KBM-7 (cell line): ENCODE measurements around the gene FBH1.

ENCODE experiments used
- DNase-seq: peaks from one replicate; pipeline ENCODE4 v3.0.0-alpha.2; 2015
- in situ Hi-C: fragments of 300-500 bp; cut with MboI; formaldehyde crosslinking; loops from 2 replicates; pipeline ENCODE4 v1.14.3; 2020; ENCODE audit warnings: low sequenced_read_pairs, low pct_unique_long_range_greater_than_20kb, mixed read lengths

FBH1 gene

DNA sequence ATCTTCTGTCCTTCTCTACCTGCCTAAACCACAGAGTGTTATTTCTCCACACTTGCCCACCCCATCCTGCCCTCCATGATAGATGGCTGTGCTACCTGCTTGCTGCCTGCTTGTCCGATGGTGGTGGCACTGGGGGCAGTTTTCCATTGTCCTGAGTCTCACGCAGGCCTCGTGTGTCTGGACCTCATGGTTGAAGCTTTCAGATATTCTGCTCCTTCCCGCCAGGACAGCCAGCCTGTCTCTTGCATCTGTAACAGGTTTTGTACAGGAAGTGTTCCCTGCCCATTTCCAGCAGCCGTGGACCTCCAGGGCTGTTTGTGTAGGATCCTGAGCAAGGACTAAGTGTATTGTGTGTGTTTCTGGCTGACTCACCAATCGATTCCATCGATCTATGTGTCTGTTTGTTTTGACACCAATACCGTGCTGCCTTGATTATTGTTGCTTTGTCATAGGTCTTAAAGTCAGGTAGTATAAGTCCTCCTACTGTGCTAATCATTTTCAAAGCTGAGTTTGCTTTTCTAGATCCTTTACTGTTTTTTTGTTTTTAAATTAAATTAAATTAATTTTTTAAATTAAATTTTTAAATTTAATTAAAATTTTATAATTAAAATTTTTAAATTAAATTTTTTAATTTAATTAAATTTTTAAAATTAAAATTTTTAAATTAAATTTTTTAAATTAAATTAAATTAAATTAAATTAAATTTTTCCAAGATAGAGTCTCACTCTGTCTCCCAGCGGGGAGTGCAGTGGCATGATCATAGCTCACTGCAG is 78.8 kb downstream of the FBH1 start:
- no peak for DNase-seq
- in situ Hi-C loops = no loop called here

DNA sequence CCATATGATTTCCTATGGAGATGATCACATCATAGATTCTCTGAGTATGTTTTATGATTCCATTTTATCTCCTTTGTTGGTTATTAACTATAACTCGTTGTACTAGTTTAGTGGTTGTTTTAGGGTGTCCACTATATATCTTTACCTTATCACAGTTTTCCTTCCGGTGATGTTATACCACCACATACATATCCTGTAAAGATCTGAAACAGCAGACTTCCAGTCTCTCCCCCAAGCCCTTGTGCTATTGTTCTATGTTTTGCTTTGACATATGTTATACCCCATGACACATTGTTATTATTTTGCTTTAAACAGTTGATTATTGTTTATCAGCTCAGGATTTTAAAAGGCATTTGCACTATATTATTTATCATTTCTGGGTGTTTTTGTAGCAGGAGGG is 80.0 kb downstream of the FBH1 start:
- in situ Hi-C loops = no loop called here
- DNase-seq = no peak

DNA sequence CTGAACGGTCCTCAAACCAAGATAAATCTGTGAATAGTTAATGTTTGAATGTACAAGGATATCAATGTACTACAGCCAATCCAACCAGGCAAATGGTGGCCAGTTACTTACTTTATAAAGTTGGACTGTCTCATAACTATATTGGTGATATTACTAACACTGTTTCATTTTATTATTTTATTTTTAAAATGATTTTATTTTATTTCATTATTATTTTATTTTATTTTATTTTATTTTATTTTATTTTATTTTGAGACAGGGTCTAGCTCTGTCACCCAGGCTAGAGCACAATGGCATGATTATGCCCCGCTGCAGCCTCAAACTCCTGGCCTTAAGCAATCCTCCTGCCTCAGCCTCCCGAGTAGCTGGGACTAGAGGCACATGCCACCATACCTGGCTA is 80.5 kb downstream of the FBH1 start:
- in situ Hi-C loops = no loop called here

DNA sequence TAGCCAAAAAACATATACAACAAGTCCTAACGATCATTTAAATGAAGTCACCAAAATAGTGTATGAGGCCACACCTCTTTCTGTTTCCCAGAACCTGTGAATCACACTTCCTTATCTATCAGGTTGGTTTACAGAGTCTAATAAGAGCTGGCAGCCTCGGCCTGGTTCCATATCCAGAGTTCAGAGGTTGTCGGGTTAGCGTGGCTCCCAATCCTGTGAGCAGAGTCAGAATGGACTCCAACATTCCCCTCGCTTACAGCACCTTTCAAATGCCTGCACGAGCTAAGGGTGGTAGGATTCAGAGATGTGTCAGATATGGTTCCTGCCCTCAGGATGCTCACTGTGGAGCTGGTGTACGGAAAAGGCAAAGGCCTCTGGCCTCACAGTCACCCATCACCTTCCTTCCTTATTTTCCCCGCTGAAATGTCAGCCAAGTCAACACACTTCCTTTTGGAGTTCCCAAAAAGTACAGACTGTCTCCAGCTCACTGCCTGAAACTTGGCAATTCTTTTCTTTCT is 81.3 kb downstream of the FBH1 start:
- in situ Hi-C loops = no loop called here
- peak; percentile 43 for DNase-seq

More for the DNA sequence above, 80.5 kb downstream of the FBH1 start:
- no peak for DNase-seq

DNA sequence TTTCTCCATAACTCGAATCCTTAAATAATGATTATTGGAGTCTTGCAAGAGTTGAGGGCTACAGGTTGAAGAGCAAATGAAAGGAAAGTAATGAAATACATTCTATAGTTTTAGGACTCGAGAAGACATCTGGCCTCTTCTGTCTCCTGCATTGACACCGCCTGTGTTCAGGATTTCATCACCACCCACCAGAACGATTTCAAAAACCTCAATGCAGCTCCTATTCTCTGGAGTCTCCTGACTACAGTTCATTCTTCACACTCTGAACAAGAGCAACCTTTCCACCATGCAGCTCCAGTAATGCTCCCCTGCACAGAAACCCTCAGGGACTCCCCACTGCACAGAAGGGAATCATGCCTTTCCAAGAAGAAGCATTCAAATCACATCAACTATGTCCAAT is 81.8 kb downstream of the FBH1 start:
- in situ Hi-C loops = no loop called here
- no peak for DNase-seq

DNA sequence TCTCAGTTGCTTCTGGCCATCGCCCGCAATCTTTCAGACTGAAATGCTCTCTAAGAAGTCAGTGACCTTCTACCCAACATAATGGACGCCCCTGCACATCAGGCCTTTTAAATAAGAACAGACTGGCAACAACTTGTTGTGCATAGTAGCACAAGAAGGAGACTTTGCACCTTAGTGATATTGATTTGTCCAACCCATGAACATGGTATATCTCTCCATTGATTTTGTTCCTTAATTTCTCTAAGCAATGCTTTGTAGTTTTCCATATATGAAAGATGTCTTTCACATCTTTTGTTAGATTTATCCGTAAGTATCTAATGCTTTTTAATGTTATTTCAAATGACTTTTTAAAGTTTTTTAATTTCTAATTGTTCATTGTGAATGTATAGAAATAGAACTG is 83.0 kb downstream of the FBH1 start:
- no peak for DNase-seq
- in situ Hi-C loops = no loop called here

DNA sequence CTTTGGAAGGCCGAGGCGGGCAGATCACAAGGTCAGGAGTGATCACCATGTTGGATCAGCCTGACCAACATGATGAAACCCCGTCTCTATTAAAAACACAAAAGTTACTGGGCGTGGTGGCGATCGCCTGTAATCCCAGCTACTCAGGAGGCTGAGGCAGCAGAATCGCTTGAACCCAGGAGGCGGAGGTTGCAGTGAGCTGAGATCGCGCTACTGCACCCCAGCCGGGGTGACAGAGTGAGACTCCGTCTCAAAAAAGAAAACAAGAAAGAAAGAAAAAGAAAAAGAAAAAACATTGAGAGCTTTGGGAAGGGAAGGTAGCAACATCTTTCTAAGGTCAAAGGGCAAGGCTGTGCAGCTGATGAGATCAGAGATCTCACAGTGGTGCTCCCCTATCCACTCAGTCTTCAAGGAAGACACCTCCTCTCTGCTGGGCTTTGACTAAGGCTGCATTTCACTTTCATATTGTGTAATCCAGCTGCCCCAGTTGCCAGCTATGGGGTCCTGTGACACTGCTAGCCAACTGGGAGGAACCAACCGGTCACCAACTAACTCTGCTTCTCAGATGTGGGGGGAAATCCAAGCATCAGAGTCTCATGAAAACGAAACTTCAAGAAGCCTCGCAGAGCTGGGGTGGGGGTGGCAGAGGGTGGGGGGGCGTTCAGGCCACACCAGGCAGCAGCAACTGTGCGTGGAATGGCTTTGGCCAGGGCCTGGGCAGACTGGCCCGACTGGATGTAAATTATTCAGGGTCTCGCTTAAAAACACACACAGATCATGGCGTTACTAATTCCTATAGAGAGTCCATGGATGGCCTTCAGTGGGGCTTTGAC is 85.8 kb downstream of the FBH1 start:
- in situ Hi-C loops = no loop called here
- peak; percentile 63 for DNase-seq

DNA sequence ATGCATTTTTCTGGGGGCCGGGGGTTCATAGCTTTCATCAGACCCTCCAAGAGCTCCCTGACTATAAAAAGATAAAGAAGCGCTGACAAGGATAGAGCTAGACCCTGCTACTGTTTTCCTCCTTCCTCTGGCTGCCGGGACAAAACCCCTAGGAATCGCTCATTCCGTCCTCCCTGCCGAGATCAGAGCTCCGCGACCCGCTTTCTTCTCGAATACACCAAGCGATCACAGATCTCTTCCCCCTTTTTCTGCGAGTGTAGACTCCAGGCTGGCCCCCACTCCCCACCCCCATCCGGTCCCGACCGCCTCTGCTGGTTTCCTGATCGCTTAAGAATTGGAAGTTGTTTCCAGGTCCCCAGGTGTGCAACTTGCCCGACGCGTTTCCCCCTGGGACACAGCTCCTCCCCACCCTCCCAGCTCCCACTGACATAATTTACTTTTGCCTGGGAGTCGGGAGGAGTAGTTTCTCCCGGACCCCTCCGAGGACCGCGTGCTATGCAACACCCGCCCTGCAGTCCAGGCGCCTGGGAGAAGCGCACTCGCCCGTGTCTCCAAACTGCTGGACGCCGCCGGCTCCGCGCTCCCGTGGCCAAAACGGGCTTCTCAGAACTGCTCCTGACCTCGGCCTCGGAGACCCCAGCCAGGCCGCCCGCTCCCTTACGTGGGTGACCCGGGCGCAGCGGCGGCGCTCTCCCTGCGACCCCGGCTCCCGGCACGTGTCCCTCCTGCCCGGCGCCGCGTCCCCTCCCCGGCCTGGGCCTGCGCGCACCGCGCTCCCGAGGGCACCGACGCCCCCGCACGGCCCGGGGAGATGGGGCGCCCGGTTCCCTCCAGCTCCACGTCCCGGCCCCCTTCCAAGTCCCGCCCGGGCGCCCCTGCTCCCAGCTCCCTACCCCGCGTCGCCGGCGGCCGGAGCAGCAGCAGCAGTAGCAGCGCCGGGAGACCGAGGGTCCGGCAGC is 86.7 kb downstream of the FBH1 start:
- peak; percentile 61 for DNase-seq
- in situ Hi-C loops = no loop called here

DNA sequence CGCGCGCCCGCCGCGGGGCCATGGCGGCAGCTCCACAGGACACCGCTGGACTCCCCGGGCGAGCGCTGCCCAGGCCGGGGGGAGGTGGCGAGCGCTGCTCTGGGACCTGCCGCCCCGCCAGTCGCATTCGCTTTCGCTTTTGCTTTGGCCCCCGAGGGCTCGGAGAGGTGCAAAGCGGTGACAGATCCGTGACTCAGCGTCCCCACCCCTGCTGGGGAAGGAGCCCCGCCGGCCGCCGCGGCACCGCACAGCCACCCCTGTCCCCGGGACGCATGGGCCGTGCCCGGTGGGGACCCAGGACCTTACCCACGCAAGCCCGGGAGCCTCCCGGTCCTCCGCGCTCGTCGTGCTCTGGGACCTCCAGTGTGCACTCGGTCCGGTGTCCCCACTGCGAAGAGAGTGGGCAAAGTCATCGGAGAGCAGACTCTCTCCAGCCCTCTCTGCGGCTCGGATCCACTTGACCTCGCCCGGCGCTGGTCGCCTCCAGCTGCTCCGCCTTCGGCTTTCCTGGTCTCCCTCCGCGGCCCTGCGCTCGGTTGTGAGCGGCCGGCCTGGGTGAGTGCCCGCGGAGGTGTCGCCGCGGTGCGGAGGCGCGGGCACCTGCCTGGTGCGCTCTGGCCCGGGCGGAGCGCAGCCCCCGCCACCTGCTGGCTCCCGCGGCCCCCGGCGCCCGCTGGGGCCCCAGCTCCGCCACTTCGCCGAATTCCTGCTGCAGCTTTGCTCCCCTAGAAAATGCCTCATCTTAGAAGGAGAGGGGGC is 87.6 kb downstream of the FBH1 start, which contains the start of gene IL15RA:
Gene IL15RA (minus strand): TSS at position 73 of the 759 bp plus-strand sequence. CDS start 51 bp downstream, at position 22.
- DNase-seq = peak; percentile 83
- in situ Hi-C loops = no loop called here

DNA sequence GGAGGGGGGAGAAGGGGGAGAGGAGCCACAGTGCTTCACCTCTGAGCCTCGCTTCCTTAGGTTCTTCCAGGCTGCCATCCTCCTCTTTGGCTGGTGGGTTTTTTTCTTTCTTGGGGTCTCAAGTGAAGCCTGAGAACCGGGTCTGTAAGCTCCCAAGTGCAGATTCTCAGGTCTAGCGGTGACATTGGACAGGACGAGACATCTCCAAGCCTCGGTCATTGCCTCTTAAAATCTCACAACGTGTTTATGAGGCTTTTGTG is 88.1 kb downstream of the FBH1 start:
- no peak for DNase-seq
- in situ Hi-C loops = no loop called here

DNA sequence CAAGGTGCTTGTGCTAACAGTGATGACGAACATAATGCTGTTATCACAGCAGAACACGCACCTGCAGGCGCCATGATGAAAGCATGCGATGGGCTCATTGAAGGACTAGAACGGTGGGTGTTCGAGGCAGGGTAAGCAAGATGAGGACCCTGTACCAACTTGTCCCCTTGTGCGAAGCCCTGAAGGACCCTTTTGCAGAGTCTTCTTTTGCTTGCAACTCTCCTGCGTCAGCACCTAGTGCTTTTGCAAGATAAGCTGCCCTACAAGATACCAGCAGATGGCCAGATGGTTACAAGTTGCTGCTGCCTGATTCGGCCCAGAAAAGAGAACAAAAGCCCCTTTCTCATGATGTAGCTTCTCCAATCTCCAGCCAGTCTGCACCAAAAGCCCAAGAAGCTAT is 91.5 kb downstream of the FBH1 start:
- DNase-seq = no peak
- in situ Hi-C loops = no loop called here

DNA sequence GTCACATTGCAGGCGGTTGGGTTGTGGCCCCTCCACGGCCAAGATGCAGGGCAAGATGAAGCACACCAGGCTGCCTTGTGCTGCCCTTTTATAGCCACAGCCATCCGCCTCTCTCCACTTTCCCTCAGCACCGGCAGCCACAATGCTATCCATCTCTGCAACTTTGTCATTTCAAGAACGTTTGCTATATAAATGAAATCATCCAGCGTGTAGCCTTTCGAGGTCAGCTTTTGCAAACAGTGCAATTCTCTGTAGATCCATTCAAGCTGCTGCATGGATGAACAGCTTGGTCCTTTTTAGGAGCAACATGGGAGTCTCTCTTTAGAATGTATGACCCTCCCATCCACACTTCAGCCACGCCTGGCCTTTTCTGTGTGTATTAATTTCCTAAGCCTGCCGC is 93.7 kb downstream of the FBH1 start:
- DNase-seq = no peak
- in situ Hi-C loops = no loop called here

DNA sequence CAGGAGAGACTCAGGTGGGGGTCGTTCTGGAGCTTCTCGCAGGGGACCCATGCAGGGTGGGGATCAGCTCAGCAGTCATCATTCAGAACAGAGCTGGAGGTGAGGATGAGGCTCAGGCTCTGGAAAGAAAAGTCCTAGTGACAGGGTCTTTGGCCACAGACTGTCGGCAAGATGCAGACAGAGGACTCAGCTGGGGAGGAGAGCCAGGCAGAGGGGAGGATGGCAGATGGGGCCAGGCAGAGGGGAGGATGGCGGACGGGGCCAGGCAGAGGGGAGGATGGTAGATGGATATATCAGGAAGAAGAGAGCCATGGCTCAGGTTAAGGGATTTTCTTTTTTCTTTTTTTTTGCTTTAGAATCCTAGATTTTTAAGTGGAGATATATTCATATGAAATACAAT is 95.0 kb downstream of the FBH1 start:
- in situ Hi-C loops = no loop called here
- no peak for DNase-seq
